OCI-LY1 (cell line): ENCODE measurements around the gene BAG2.

Source experiments
- H2AFZ ChIP-seq: fragments of 200-600 bp; sonication (generic), shearing (Covaris generic); 2 replicates; pipeline ENCODE4 v1.6.0; 2014; ENCODE audit warnings: antibody characterized with exemption, mild to moderate bottlenecking, low read length
- H3F3A ChIP-seq: fragments of 200-600 bp; sonication (generic), shearing (Covaris generic); 2 replicates; pipeline ENCODE4 v1.6.0; 2014; ENCODE audit warnings: mild to moderate bottlenecking, antibody characterized with exemption, low read length, moderate library complexity; ENCODE audit not compliant: insufficient read depth
- H3K27ac ChIP-seq: fragments of 200-600 bp; sonication (generic); 2 replicates; pipeline ENCODE4 v1.5.1; 2014; ENCODE audit warnings: low read length, mixed run types, mild to moderate bottlenecking, low read depth; ENCODE audit not compliant: poor library complexity, severe bottlenecking
- H3K27me3 ChIP-seq: fragments of 200-600 bp; sonication (generic); 2 replicates; pipeline ENCODE4 v1.6.0; 2014; ENCODE audit warnings: antibody characterized with exemption, mild to moderate bottlenecking, low read length, moderate library complexity; ENCODE audit not compliant: insufficient read depth
- H3K36me3 ChIP-seq: fragments of 200-600 bp; sonication (generic); 2 replicates; pipeline ENCODE4 v1.6.1; 2014; ENCODE audit warnings: mild to moderate bottlenecking, antibody characterized with exemption, low read length, moderate library complexity, mixed read lengths; ENCODE audit not compliant: insufficient read depth
- H3K4me1 ChIP-seq: fragments of 200-600 bp; sonication (generic); 2 replicates; pipeline ENCODE4 v1.5.1; 2014; ENCODE audit warnings: mild to moderate bottlenecking, low read length, moderate library complexity; ENCODE audit not compliant: insufficient read depth, severe bottlenecking
- H3K4me2 ChIP-seq: fragments of 200-600 bp; sonication (generic), shearing (Covaris generic); 2 replicates; pipeline ENCODE4 v1.6.1; 2014; ENCODE audit warnings: low read length
- H3K4me3 ChIP-seq: fragments of 200-600 bp; sonication (generic); 2 replicates; pipeline ENCODE4 v1.5.1; 2014; ENCODE audit warnings: low read length, low read depth, mild to moderate bottlenecking, mixed read lengths; ENCODE audit not compliant: poor library complexity, severe bottlenecking
- H3K79me2 ChIP-seq: fragments of 200-600 bp; shearing (Covaris generic); 2 replicates; pipeline ENCODE4 v1.6.1; 2016; ENCODE audit warnings: mixed run types, low read length, mixed read lengths; ENCODE audit not compliant: insufficient read depth
- H3K9ac ChIP-seq: fragments of 200-600 bp; sonication (generic), shearing (Covaris generic); 2 replicates; pipeline ENCODE4 v1.6.1; 2014; ENCODE audit warnings: mild to moderate bottlenecking, low read length, mixed read lengths
- H3K9me2 ChIP-seq: fragments of 200-600 bp; sonication (generic), shearing (Covaris generic); 2 replicates; pipeline ENCODE4 v1.6.1; 2014; ENCODE audit warnings: low read depth, mild to moderate bottlenecking, low read length, mixed read lengths
- H3K9me3 ChIP-seq: fragments of 200-600 bp; shearing (Covaris generic); 2 replicates; pipeline ENCODE4 v1.6.1; 2014; ENCODE audit warnings: low read length, mixed read lengths
- H4K20me1 ChIP-seq: fragments of 200-600 bp; sonication (generic), shearing (Covaris generic); 2 replicates; pipeline ENCODE4 v1.6.0; 2016; ENCODE audit warnings: mild to moderate bottlenecking, low read length; ENCODE audit not compliant: insufficient read depth
- EZH2 ChIP-seq: fragments of 200-600 bp; sonication (generic), shearing (Covaris generic); IDR thresholded peaks from 2 replicates; pipeline ENCODE4 v1.8.0; 2017; ENCODE audit warnings: borderline replicate concordance, mixed run types, mild to moderate bottlenecking, antibody characterized with exemption, low read length, moderate library complexity, mixed read lengths
- TF ChIP-seq, protein P1 (sequence below): fragments of 200-600 bp; sonication (generic), shearing (Covaris generic); IDR thresholded peaks from 2 replicates; pipeline ENCODE4 v1.5.1; 2017; ENCODE audit warnings: mild to moderate bottlenecking, antibody characterized with exemption, low read length, moderate library complexity, mixed read lengths

The BAG2 gene

DNA sequence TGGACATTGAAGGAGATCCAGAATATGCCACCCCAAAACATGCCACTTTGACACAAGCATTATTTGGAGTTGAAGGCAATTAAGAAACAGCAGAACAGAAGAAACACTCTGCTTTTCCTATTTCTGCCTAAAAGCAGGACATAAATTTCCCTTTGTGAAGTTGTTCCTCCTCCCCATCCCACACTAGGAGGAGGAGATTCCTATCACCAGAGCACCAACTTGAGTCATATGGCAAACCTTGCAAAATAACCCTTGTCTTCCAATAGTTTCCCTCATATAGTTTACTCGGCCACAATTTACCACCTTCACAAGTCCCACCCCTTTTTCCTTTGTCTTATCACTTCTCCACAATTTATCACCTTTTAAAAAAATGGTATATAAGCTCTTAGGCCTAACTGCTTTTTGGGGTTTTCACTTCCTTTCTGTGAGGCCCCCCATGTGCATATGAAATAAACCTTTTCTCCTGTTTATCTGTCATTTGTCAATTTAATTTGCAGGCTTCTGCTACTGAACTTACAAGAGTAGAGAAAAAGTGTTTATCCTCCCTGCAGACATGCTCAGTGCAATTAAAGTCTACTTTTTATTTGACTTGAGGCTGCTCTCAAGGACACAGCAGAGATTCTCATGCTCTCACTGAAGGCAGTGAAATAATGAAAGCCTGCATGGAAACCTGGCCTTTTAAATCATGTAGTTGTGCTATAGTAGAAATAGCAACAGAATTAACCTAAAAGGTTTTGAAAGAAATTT, 52.8 kb downstream of the BAG2 start:
- Histone ChIP-seq H3K79me2 (no peaks in the 10 kb centered on the region), H2AFZ (no peak overlapping the region), H3K9me3 (peaks cover 3% of the 10 kb centered on the region; the same call in 1 of the 2 replicates), H3K36me3 (no peaks in the 10 kb centered on the region; the same call in 1 of the 2 replicates), H3K4me3 (no peak overlapping the region), H3K27ac (no peak overlapping the region), H3K27me3 (peaks cover 9% of the 10 kb centered on the region; the same call in 1 of the 2 replicates), H3K4me2 (no peak overlapping the region), H3F3A (no peaks in the 10 kb centered on the region), H3K9me2 (no peaks in the 10 kb centered on the region), H3K4me1 (peaks cover 12% of the 10 kb centered on the region), H4K20me1 (no peaks in the 10 kb centered on the region), H3K9ac (no peak overlapping the region)
- TF ChIP-seq, protein P1, sequence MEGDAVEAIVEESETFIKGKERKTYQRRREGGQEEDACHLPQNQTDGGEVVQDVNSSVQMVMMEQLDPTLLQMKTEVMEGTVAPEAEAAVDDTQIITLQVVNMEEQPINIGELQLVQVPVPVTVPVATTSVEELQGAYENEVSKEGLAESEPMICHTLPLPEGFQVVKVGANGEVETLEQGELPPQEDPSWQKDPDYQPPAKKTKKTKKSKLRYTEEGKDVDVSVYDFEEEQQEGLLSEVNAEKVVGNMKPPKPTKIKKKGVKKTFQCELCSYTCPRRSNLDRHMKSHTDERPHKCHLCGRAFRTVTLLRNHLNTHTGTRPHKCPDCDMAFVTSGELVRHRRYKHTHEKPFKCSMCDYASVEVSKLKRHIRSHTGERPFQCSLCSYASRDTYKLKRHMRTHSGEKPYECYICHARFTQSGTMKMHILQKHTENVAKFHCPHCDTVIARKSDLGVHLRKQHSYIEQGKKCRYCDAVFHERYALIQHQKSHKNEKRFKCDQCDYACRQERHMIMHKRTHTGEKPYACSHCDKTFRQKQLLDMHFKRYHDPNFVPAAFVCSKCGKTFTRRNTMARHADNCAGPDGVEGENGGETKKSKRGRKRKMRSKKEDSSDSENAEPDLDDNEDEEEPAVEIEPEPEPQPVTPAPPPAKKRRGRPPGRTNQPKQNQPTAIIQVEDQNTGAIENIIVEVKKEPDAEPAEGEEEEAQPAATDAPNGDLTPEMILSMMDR: no peak
- no peak for TF ChIP-seq EZH2

DNA sequence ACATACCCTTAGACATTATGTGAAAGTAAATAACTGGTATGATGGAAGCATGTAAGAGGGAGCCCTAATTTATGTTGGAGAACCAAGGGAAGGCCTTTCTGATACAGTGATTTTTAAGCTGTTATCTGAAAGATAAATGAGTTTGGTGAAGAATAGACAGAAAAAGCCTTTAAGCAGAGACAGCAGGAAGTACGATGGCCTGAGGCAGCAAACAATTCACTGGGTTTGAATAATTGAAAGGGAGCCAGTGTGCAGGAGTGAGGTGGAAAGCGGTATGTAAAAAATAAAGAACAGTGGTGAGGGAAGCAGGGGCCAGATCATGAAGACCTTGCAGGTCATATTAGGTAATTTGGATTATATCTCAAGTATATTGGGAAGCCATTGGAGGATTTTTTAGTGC, 54.1 kb downstream of the BAG2 start:
- H2AFZ ChIP-seq: no peak overlapping the region
- peaks cover 9% of the 10 kb centered on the region; the same call in 1 of the 2 replicates for H3K27me3 ChIP-seq
- no peaks in the 10 kb centered on the region for H3K9me3 ChIP-seq
- no peaks in the 10 kb centered on the region for H4K20me1 ChIP-seq
- no peak overlapping the region for H3K27ac ChIP-seq
- no peaks in the 10 kb centered on the region for H3F3A ChIP-seq
- H3K4me1 ChIP-seq: peaks cover 8% of the 10 kb centered on the region
- no peak overlapping the region for H3K4me3 ChIP-seq
- H3K9me2 ChIP-seq: no peaks in the 10 kb centered on the region
- no peak overlapping the region for H3K4me2 ChIP-seq
- H3K9ac ChIP-seq: no peak overlapping the region
- no peaks in the 10 kb centered on the region for H3K79me2 ChIP-seq
- H3K36me3 ChIP-seq: no peaks in the 10 kb centered on the region
- TF ChIP-seq, protein P1: no peak
- TF ChIP-seq EZH2: no peak
